H9 (cell line): Measurements from ENCODE around the gene PAQR7. TPM values are rescaled to one million over a fixed set of nuclear protein-coding genes. Genes with fewer than 3 reads are reported as not detected.

Experiments used
- DNase-seq: peaks from one replicate; pipeline ENCODE4 v3.0.0-alpha.2; 2017
- H2AFZ ChIP-seq: one replicate; pipeline ENCODE4 v1.6.1; 2013; ENCODE audit warnings: mild to moderate bottlenecking, low read length, control low read depth, moderate library complexity
- H2AK5ac ChIP-seq: 2 replicates; pipeline ENCODE4 v1.6.1; 2013; ENCODE audit warnings: low read length, control low read depth, mixed read lengths; ENCODE audit not compliant: insufficient read length
- H2BK120ac ChIP-seq: one replicate; pipeline ENCODE4 v1.6.1; 2013; ENCODE audit warnings: low read depth, mild to moderate bottlenecking, low read length, control low read depth, inconsistent platforms; ENCODE audit not compliant: poor library complexity, severe bottlenecking
- H2BK12ac ChIP-seq: 2 replicates; pipeline ENCODE4 v1.6.1; 2013; ENCODE audit warnings: low read length, control low read depth, mixed read lengths, low read depth; ENCODE audit not compliant: insufficient read length
- H2BK15ac ChIP-seq: 2 replicates; pipeline ENCODE4 v1.6.1; 2013; ENCODE audit warnings: low read depth, low read length, control low read depth
- H2BK20ac ChIP-seq: one replicate; pipeline ENCODE4 v1.6.1; 2013; ENCODE audit warnings: low read depth, mild to moderate bottlenecking, low read length, control low read depth, inconsistent platforms; ENCODE audit not compliant: poor library complexity, severe bottlenecking
- H2BK5ac ChIP-seq: 2 replicates; pipeline ENCODE4 v1.6.1; 2013; ENCODE audit warnings: low read length, control low read depth, mixed read lengths; ENCODE audit not compliant: insufficient read length
- H3K14ac ChIP-seq: 2 replicates; pipeline ENCODE4 v1.6.1; 2013; ENCODE audit warnings: low read length, control low read depth; ENCODE audit not compliant: insufficient read depth
- H3K18ac ChIP-seq: 2 replicates; pipeline ENCODE4 v1.6.1; 2013; ENCODE audit warnings: low read depth, mild to moderate bottlenecking, mixed read lengths, low read length, control low read depth; ENCODE audit not compliant: insufficient read length
- H3K23ac ChIP-seq: 2 replicates; pipeline ENCODE4 v1.6.1; 2013; ENCODE audit warnings: low read length, control low read depth, mixed read lengths, low read depth; ENCODE audit not compliant: insufficient read length
- H3K23me2 ChIP-seq: 2 replicates; pipeline ENCODE4 v1.6.1; 2013; ENCODE audit warnings: low read depth, mild to moderate bottlenecking, mixed read lengths, low read length, control low read depth; ENCODE audit not compliant: insufficient read length, poor library complexity, severe bottlenecking
- H3K27ac ChIP-seq: 2 replicates; pipeline ENCODE4 v1.5.1; 2013; ENCODE audit warnings: low read length, control low read depth, mixed read lengths, low read depth; ENCODE audit not compliant: insufficient read length
- H3K27me3 ChIP-seq: 2 replicates; pipeline ENCODE4 v1.6.1; 2013; ENCODE audit warnings: low read length, control low read depth, inconsistent platforms; ENCODE audit not compliant: insufficient read depth
- H3K4ac ChIP-seq: 2 replicates; pipeline ENCODE4 v1.6.1; 2013; ENCODE audit warnings: low read depth, mild to moderate bottlenecking, control low read depth, inconsistent platforms, low read length, moderate library complexity
- H3K4me1 ChIP-seq: 2 replicates; pipeline ENCODE4 v1.6.1; 2013; ENCODE audit warnings: low read length, control low read depth, inconsistent platforms; ENCODE audit not compliant: insufficient read depth
- H3K4me2 ChIP-seq: 2 replicates; pipeline ENCODE4 v1.6.1; 2013; ENCODE audit warnings: low read length, control low read depth, mixed read lengths; ENCODE audit not compliant: insufficient read length, insufficient read depth
- H3K56ac ChIP-seq: 2 replicates; pipeline ENCODE4 v1.6.1; 2013; ENCODE audit warnings: low read depth, mild to moderate bottlenecking, mixed read lengths, low read length, control low read depth; ENCODE audit not compliant: insufficient read length
- H3K79me1 ChIP-seq: 2 replicates; pipeline ENCODE4 v1.6.1; 2013; ENCODE audit warnings: low read depth, mild to moderate bottlenecking, moderate library complexity, low read length, control low read depth, inconsistent platforms; ENCODE audit not compliant: insufficient read depth, poor library complexity, severe bottlenecking
- H3K79me2 ChIP-seq: 2 replicates; pipeline ENCODE4 v1.6.1; 2013; ENCODE audit warnings: low read length, control low read depth, inconsistent platforms; ENCODE audit not compliant: insufficient read depth
- H3K9ac ChIP-seq: 2 replicates; pipeline ENCODE4 v1.6.1; 2013; ENCODE audit warnings: low read length, control low read depth, mixed read lengths; ENCODE audit not compliant: insufficient read length; ENCODE audit errors: extremely low read depth
- H3K9me3 ChIP-seq: one replicate; pipeline ENCODE4 v1.6.1; 2013; ENCODE audit warnings: low read depth, low read length, inconsistent platforms; ENCODE audit not compliant: control insufficient read depth
- H3T11ph ChIP-seq: one replicate; pipeline ENCODE4 v1.6.1; 2013; ENCODE audit warnings: mild to moderate bottlenecking, low read length, control low read depth, inconsistent platforms
- H4K20me1 ChIP-seq: one replicate; pipeline ENCODE4 v1.6.1; 2013; ENCODE audit not compliant: control insufficient read depth, insufficient read length, insufficient read depth
- H4K5ac ChIP-seq: 2 replicates; pipeline ENCODE4 v1.6.1; 2013; ENCODE audit warnings: low read depth, mild to moderate bottlenecking, mixed read lengths, low read length, control low read depth; ENCODE audit not compliant: insufficient read length
- H4K8ac ChIP-seq: replicated peaks from 2 replicates; pipeline ENCODE4 v1.6.1; 2013; ENCODE audit warnings: low read length, control low read depth, mixed read lengths, low read depth; ENCODE audit not compliant: insufficient read length
- H4K91ac ChIP-seq: 2 replicates; pipeline ENCODE4 v1.6.1; 2013; ENCODE audit warnings: low read depth, mild to moderate bottlenecking, moderate library complexity, mixed read lengths, low read length, control low read depth; ENCODE audit not compliant: insufficient read length
- H3K27ac Mint-ChIP-seq, 3 experiments: 2 replicates in 2 of 3; 3 replicates in 1 of 3; pipeline ENCODE4 v1.8.0; 2020 to 2021; ENCODE audit warnings: mixed read lengths in 3 of 3, mild to moderate bottlenecking in 1 of 3, moderate library complexity in 1 of 3
- H3K27me3 Mint-ChIP-seq: 2 replicates; pipeline ENCODE4 v1.8.0; 2021; ENCODE audit warnings: low read depth, mild to moderate bottlenecking, moderate library complexity, mixed read lengths
- H3K36me3 Mint-ChIP-seq, 3 experiments: 2 replicates in 2 of 3; 3 replicates in 1 of 3; pipeline ENCODE4 v1.8.0; 2020 to 2021; ENCODE audit warnings: low read depth in 3 of 3, mixed read lengths in 3 of 3; ENCODE audit not compliant: insufficient read depth in 1 of 3
- H3K4me1 Mint-ChIP-seq, 2 experiments: 2 replicates each; pipeline ENCODE4 v1.8.0; 2020; ENCODE audit warnings: mixed read lengths in 2 of 2
- H3K4me3 Mint-ChIP-seq, 2 experiments: 2 replicates in 1 of 2; 3 replicates in 1 of 2; pipeline ENCODE4 v1.8.0; 2020 to 2021; ENCODE audit warnings: mild to moderate bottlenecking in 2 of 2, mixed read lengths in 2 of 2, moderate library complexity in 1 of 2
- H3K9me3 Mint-ChIP-seq, 2 experiments: 2 replicates in 1 of 2; 3 replicates in 1 of 2; pipeline ENCODE4 v1.8.0; 2020; ENCODE audit warnings: mild to moderate bottlenecking in 2 of 2, mixed read lengths in 2 of 2, moderate library complexity in 1 of 2
- CTCF ChIP-seq: fragments of 200-600 bp; sonication (generic); conservative IDR thresholded peaks from 3 replicates; pipeline ENCODE4 v1.8.0; 2021; ENCODE audit warnings: antibody characterized with exemption, mild to moderate bottlenecking
- WGBS: extraction: QIAGEN DNeasy Blood & Tissue Kit; methylation state at CpG from one replicate; pipeline ENCODE4 v1.1.7; 2013; ENCODE audit warnings: missing lambda C conversion rate, low lambda C conversion rate, mixed read lengths; ENCODE audit not compliant: insufficient read length; ENCODE audit errors: extremely low coverage; 5-methylcytosine and 5-hydroxymethylcytosine counted together
- total RNA-seq: library from RNA; stranded (reverse); gene quantifications from 2 replicates; pipeline ENCODE4 v1.2.1, GENCODE V29; 2021

PAQR7 gene
- total RNA-seq, 1 experiment from 2014 or later, result 6.3 TPM

- H3K4me2 ChIP-seq, result no peak overlapping the region
- H4K5ac ChIP-seq, result no peak overlapping the region
- H3K4me3 Mint-ChIP-seq, result no peak overlapping the region
- no peaks in the 10 kb centered on the region for H3K9me3 Mint-ChIP-seq
- no peaks in the 10 kb centered on the region for H3K79me1 ChIP-seq
- H2BK12ac ChIP-seq, result no peak overlapping the region
- H3K27ac Mint-ChIP-seq, result no peak overlapping the region
- TF ChIP-seq CTCF, result no peak
- no peak overlapping the region for H3K9ac ChIP-seq
- WGBS, result no CpG with 5 or more reads among the region's 1 CpG
- no peaks in the 10 kb centered on the region for H3K9me3 ChIP-seq
- no peak overlapping the region for H3K56ac ChIP-seq
- H3K27me3 Mint-ChIP-seq, result 0 out of 2 replicates have a peak, but pooled peaks cover under 1% of the 10 kb centered on the region
- no peak overlapping the region for H4K8ac ChIP-seq
- H3K4ac ChIP-seq, result no peak overlapping the region
- H3K14ac ChIP-seq, result no peak overlapping the region
- H2BK20ac ChIP-seq, result no peak overlapping the region
- H3K4me1 Mint-ChIP-seq, result peaks cover 10 to 13% of the 10 kb centered on the region in 2 experiments
- H3K27me3 ChIP-seq, result no peaks in the 10 kb centered on the region
- no peak overlapping the region for H3K27ac ChIP-seq
- H3T11ph ChIP-seq, result no peak overlapping the region
- DNase-seq, result no peak
- H2AK5ac ChIP-seq, result no peak overlapping the region
- H2BK120ac ChIP-seq, result no peak overlapping the region
- H4K91ac ChIP-seq, result no peak overlapping the region
- H3K23me2 ChIP-seq, result no peaks in the 10 kb centered on the region
- H3K79me2 ChIP-seq, result no peaks in the 10 kb centered on the region
- H2AFZ ChIP-seq, result no peak overlapping the region
- H2BK5ac ChIP-seq, result no peak overlapping the region
- no peak overlapping the region for H3K23ac ChIP-seq
- no peak overlapping the region for H2BK15ac ChIP-seq
- H3K18ac ChIP-seq, result no peak overlapping the region
- H4K20me1 ChIP-seq, result no peaks in the 10 kb centered on the region
- no peaks in the 10 kb centered on the region for H3K4me1 ChIP-seq
- H3K36me3 Mint-ChIP-seq, result peaks cover 0 to 5% (median 0%) of the 10 kb centered on the region in 3 experiments; a peak in 4 of 7 replicates
Measured at GRCh38 chr1:25885602-25886001, 10.1 kb upstream of the PAQR7 start.
